Panc1 (cell line): Measurements from ENCODE around the gene FAM200C. TPM values are rescaled to one million over a fixed set of nuclear protein-coding genes. Genes with fewer than 3 reads are reported as not detected.

Experiments
- ATAC-seq: fragments of 200-7000 bp; cut with Tn5 transposase; 2 replicates; pipeline ENCODE4 v1.9.1; 2020; ENCODE audit warnings: mild to moderate bottlenecking, moderate library complexity
- BruUV-seq: library from RNA; stranded (reverse); fragments of 400-500 nt; replicated peaks from 2 replicates; lab custom pipeline; 2021; lab: Mats Ljungman, UMichigan
- CTCF ChIA-PET: fragments of 300-600 bp; sonication (Branson Sonifier 250); formaldehyde crosslinking; loops from one replicate; lab custom pipeline; 2022; ENCODE audit warnings: antibody characterized with exemption; lab: Charles Lee
- POLR2A ChIA-PET: fragments of 300-600 bp; sonication (Branson Sonifier 250); formaldehyde crosslinking; loops from one replicate; lab custom pipeline; 2022; ENCODE audit warnings: antibody characterized with exemption; lab: Charles Lee
- DNase-seq: peaks from one replicate; pipeline ENCODE4 v3.0.0-alpha.2; 2010; ENCODE audit warnings: low read depth, low spot score
- H3K27ac ChIP-seq: 2 replicates; pipeline ENCODE4 v1.5.1; 2011; ENCODE audit warnings: mild to moderate bottlenecking, low read length, inconsistent platforms
- H3K27me3 ChIP-seq: fragments of 200-500 bp; sonication (Bioruptor generic); 2 replicates; pipeline ENCODE4 v1.6.0; 2014; ENCODE audit warnings: low read length, inconsistent platforms; ENCODE audit not compliant: control insufficient read depth, insufficient read depth
- H3K36me3 ChIP-seq: fragments of 200-500 bp; sonication (Bioruptor generic); 2 replicates; pipeline ENCODE4 v1.5.1; 2014; ENCODE audit warnings: inconsistent platforms, mild to moderate bottlenecking, low read length, moderate library complexity; ENCODE audit not compliant: control insufficient read depth, insufficient read depth
- H3K4me1 ChIP-seq: 2 replicates; pipeline ENCODE4 v1.5.1; 2011; ENCODE audit warnings: inconsistent platforms, mild to moderate bottlenecking, low read length, moderate library complexity; ENCODE audit not compliant: control insufficient read depth, insufficient read depth
- H3K4me3 ChIP-seq, 2 experiments: 2 replicates each; pipeline ENCODE4 v1.5.1; 2011 to 2012; ENCODE audit warnings: low read depth in 2 of 2, low read length in 2 of 2, mild to moderate bottlenecking in 2 of 2, inconsistent platforms in 1 of 2, moderate library complexity in 1 of 2
- H3K9me3 ChIP-seq: fragments of 200-500 bp; sonication (Bioruptor generic); 2 replicates; pipeline ENCODE4 v1.5.1; 2014; ENCODE audit warnings: low read depth, mild to moderate bottlenecking, inconsistent platforms, low read length, moderate library complexity; ENCODE audit not compliant: control insufficient read depth, insufficient read depth
- POLR2AphosphoS5 ChIP-seq: IDR thresholded peaks from 2 replicates; pipeline ENCODE4 v1.6.1; 2012; ENCODE audit warnings: mild to moderate bottlenecking, low read depth, low read length, moderate library complexity
- REST ChIP-seq, 2 experiments: IDR thresholded peaks; 2 replicates each; pipeline ENCODE4 v1.6.1; 2011 to 2012; ENCODE audit warnings: low read depth in 2 of 2, control low read depth in 1 of 2, low read length in 1 of 2, mild to moderate bottlenecking in 1 of 2, moderate library complexity in 1 of 2; ENCODE audit not compliant: insufficient read depth in 1 of 2
- SIN3A ChIP-seq: IDR thresholded peaks from 2 replicates; pipeline ENCODE4 v1.6.1; 2012; ENCODE audit warnings: low read depth, mild to moderate bottlenecking, low read length, moderate library complexity, borderline replicate concordance; ENCODE audit not compliant: insufficient read depth
- TCF7L2 ChIP-seq: IDR thresholded peaks from 2 replicates; pipeline ENCODE4 v1.6.1; 2011; ENCODE audit warnings: mild to moderate bottlenecking, low read depth, low read length, inconsistent platforms
- in situ Hi-C: cut with HindIII; loops from 2 replicates; pipeline ENCODE4 v1.10.0; 2016; ENCODE audit warnings: low sequenced_read_pairs, low pct_unique_long_range_greater_than_20kb
- intact Hi-C: fragments of 100-400 bp; cut with micrococcal nuclease; formaldehyde crosslinking; loops from one replicate; pipeline ENCODE4 v1.10.0; 2022; ENCODE audit not compliant: unreplicated experiment
- total RNA-seq: library from RNA; stranded (reverse); gene quantifications from one replicate; pipeline ENCODE4 v1.2.1, GENCODE V29; 2021; ENCODE audit not compliant: unreplicated experiment
- TF ChIP-seq, protein P1 (sequence below): fragments of 450-650 bp; IDR thresholded peaks from 2 replicates; pipeline ENCODE4 v1.5.1; 2017; ENCODE audit warnings: mild to moderate bottlenecking

The FAM200C gene
- total RNA-seq, 1 experiment from 2014 or later: 3.0 TPM

GRCh38 chr5:160353379-160353778 lies 46.5 kb downstream of the FAM200C start:
- H3K27me3 ChIP-seq: no peaks in the 10 kb centered on the region
- H3K4me1 ChIP-seq: no peaks in the 10 kb centered on the region
- CTCF ChIA-PET: interaction anchor here (0.6 kb wide), 1 partner anchor 26 kb away, joined by 4 read pairs; no protein-coding TSS in a partner anchor
- no peak for TF ChIP-seq SIN3A
- intact Hi-C loops (no loop called here), in situ Hi-C loops (loop anchor here (10.0 kb wide), 1 partner anchor 169 kb away; no protein-coding TSS in a partner anchor)
- POLR2A ChIA-PET: no interaction called here
- no peak overlapping the region for H3K4me3 ChIP-seq
- no peak for DNase-seq
- no peak overlapping the region for H3K27ac ChIP-seq
- no peaks in the 10 kb centered on the region for H3K36me3 ChIP-seq
- no TSS peak for BruUV-seq
- ATAC-seq: no peak
- no peaks in the 10 kb centered on the region for H3K9me3 ChIP-seq

- ATAC-seq (no peak), DNase-seq (no peak)
- POLR2A ChIA-PET: interaction anchor here (0.6 kb wide), 1 partner anchor 343 kb away, joined by 6 read pairs; no protein-coding TSS in a partner anchor
- Histone ChIP-seq H3K27me3 (no peaks in the 10 kb centered on the region), H3K4me1 (no peaks in the 10 kb centered on the region), H3K9me3 (no peaks in the 10 kb centered on the region), H3K36me3 (no peaks in the 10 kb centered on the region), H3K4me3 (no peak overlapping the region), H3K27ac (no peak overlapping the region)
- TF ChIP-seq TCF7L2: no peak
- TF ChIP-seq REST (IDR thresholded peaks at IDR 0.05; ENCODE audit: insufficient read depth in 1 of 2, low read depth in 2 of 2, low read length in 1 of 2): no peak
- TF ChIP-seq, protein P1, sequence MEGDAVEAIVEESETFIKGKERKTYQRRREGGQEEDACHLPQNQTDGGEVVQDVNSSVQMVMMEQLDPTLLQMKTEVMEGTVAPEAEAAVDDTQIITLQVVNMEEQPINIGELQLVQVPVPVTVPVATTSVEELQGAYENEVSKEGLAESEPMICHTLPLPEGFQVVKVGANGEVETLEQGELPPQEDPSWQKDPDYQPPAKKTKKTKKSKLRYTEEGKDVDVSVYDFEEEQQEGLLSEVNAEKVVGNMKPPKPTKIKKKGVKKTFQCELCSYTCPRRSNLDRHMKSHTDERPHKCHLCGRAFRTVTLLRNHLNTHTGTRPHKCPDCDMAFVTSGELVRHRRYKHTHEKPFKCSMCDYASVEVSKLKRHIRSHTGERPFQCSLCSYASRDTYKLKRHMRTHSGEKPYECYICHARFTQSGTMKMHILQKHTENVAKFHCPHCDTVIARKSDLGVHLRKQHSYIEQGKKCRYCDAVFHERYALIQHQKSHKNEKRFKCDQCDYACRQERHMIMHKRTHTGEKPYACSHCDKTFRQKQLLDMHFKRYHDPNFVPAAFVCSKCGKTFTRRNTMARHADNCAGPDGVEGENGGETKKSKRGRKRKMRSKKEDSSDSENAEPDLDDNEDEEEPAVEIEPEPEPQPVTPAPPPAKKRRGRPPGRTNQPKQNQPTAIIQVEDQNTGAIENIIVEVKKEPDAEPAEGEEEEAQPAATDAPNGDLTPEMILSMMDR: no peak
- TF ChIP-seq POLR2AphosphoS5: no peak
- TF ChIP-seq SIN3A: no peak
- in situ Hi-C loops: loop anchor here (10.0 kb wide), 1 partner anchor 168 kb away; no protein-coding TSS in a partner anchor
- intact Hi-C loops: no loop called here
- BruUV-seq: no TSS peak
- CTCF ChIA-PET: interaction anchor here (0.6 kb wide), 2 partner anchors 53 to 66 kb away, joined by 4 to 5 read pairs; no protein-coding TSS in a partner anchor
Measured at GRCh38 chr5:160352308-160352707, 47.5 kb downstream of the FAM200C start.

GRCh38 chr5:160349935-160350303 lies 49.9 kb downstream of the FAM200C start:
- ATAC-seq: no peak
- DNase-seq: no peak
- H3K27me3 ChIP-seq: no peaks in the 10 kb centered on the region
- CTCF ChIA-PET: interaction anchor here (0.6 kb wide), 1 partner anchor 125 kb away, joined by 4 read pairs; no protein-coding TSS in a partner anchor
- H3K4me3 ChIP-seq: no peak overlapping the region
- no peaks in the 10 kb centered on the region for H3K36me3 ChIP-seq
- H3K9me3 ChIP-seq: no peaks in the 10 kb centered on the region
- intact Hi-C loops: loop anchor here (5.0 kb wide), 1 partner anchor 328 kb away; no protein-coding TSS in a partner anchor
- POLR2A ChIA-PET: no interaction called here
- peaks cover 2% of the 10 kb centered on the region; the same call in 1 of the 2 replicates for H3K4me1 ChIP-seq
- no TSS peak for BruUV-seq
- in situ Hi-C loops: loop anchor here (10.0 kb wide), 1 partner anchor 165 kb away; no protein-coding TSS in a partner anchor
- no peak overlapping the region for H3K27ac ChIP-seq
- TF ChIP-seq POLR2AphosphoS5 (no peak), REST (IDR thresholded peaks at IDR 0.05; ENCODE audit: insufficient read depth in 1 of 2, low read depth in 2 of 2, low read length in 1 of 2) (no peak), SIN3A (no peak), TCF7L2 (no peak)
- TF ChIP-seq, protein P1: no peak
